Measurements from ENCODE around the gene GPC1. TPM values are rescaled to one million over a fixed set of nuclear protein-coding genes. Genes with fewer than 3 reads are reported as not detected.

GPC1 gene
- total RNA-seq, 1 donor from 2014 or later: 36.0 TPM

GRCh38 chr2:240441993-240442411 is 6.5 kb downstream of the GPC1 start:
- peak overlapping the region; percentile 58 for H3K27ac ChIP-seq (ENCODE audit: low read depth, low read length)
- peaks cover 5 to 7% (median 7%) of the 10 kb centered on the region in 3 donors for H3K27me3 ChIP-seq (ENCODE audit: control insufficient read depth in 3 of 3, insufficient read depth in 3 of 3, low read length in 3 of 3)
- H3K36me3 ChIP-seq (ENCODE audit: control insufficient read depth in 3 of 3, insufficient read depth in 3 of 3, low read length in 3 of 3): peaks cover 2 to 16% (median 7%) of the 10 kb centered on the region in 3 donors
- no peaks in the 10 kb centered on the region for H3K9me3 ChIP-seq (ENCODE audit: control insufficient read depth in 3 of 3, low read length in 3 of 3)
- peaks cover 67 to 92% (median 89%) of the 10 kb centered on the region in 3 donors for H3K4me1 ChIP-seq (ENCODE audit: control insufficient read depth in 3 of 3, insufficient read depth in 3 of 3, low read length in 3 of 3)
- peak overlapping the region; percentile 51 to 71 (median 53) for H3K9ac ChIP-seq (ENCODE audit: low read depth in 1 of 3, low read length in 3 of 3)
- H3K4me3 ChIP-seq (ENCODE audit: low read length in 3 of 3): no peak overlapping the region

- Histone ChIP-seq H3K9ac (ENCODE audit: low read depth in 1 of 3, low read length in 3 of 3) (peak overlapping the region; percentile 21 to 71 (median 53)), H3K4me1 (ENCODE audit: control insufficient read depth in 3 of 3, insufficient read depth in 3 of 3, low read length in 3 of 3) (peaks cover 63 to 92% (median 89%) of the 10 kb centered on the region in 3 donors), H3K27ac (ENCODE audit: low read depth, low read length) (peak overlapping the region; percentile 58), H3K4me3 (ENCODE audit: low read length in 3 of 3) (peak overlapping the region in 1 of 3 donors; percentile 1), H3K27me3 (ENCODE audit: control insufficient read depth in 3 of 3, insufficient read depth in 3 of 3, low read length in 3 of 3) (no peaks in the 10 kb centered on the region), H3K36me3 (ENCODE audit: control insufficient read depth in 3 of 3, insufficient read depth in 3 of 3, low read length in 3 of 3) (peaks cover 2 to 16% (median 7%) of the 10 kb centered on the region in 3 donors), H3K9me3 (ENCODE audit: control insufficient read depth in 3 of 3, low read length in 3 of 3) (no peaks in the 10 kb centered on the region)
These were observed 7.6 kb downstream of the GPC1 start for GRCh38 chr2:240442891-240443715.

- peak overlapping the region; percentile 21 to 71 (median 53) for H3K9ac ChIP-seq (ENCODE audit: low read depth in 1 of 3, low read length in 3 of 3)
- no peaks in the 10 kb centered on the region for H3K9me3 ChIP-seq (ENCODE audit: control insufficient read depth in 3 of 3, low read length in 3 of 3)
- H3K27me3 ChIP-seq (ENCODE audit: control insufficient read depth in 3 of 3, insufficient read depth in 3 of 3, low read length in 3 of 3): no peaks in the 10 kb centered on the region
- H3K36me3 ChIP-seq (ENCODE audit: control insufficient read depth in 3 of 3, insufficient read depth in 3 of 3, low read length in 3 of 3): peaks cover 2 to 16% (median 7%) of the 10 kb centered on the region in 3 donors
- H3K27ac ChIP-seq (ENCODE audit: low read depth, low read length): peak overlapping the region; percentile 25
- H3K4me3 ChIP-seq (ENCODE audit: low read length in 3 of 3): no peak overlapping the region
- peaks cover 55 to 92% (median 85%) of the 10 kb centered on the region in 3 donors for H3K4me1 ChIP-seq (ENCODE audit: control insufficient read depth in 3 of 3, insufficient read depth in 3 of 3, low read length in 3 of 3)
These were observed 8.4 kb downstream of the GPC1 start for GRCh38 chr2:240443891-240444301.

- Histone ChIP-seq H3K27ac (ENCODE audit: low read depth, low read length) (no peak overlapping the region), H3K36me3 (ENCODE audit: control insufficient read depth in 3 of 3, insufficient read depth in 3 of 3, low read length in 3 of 3) (peaks cover 2 to 16% (median 7%) of the 10 kb centered on the region in 3 donors), H3K4me3 (ENCODE audit: low read length in 3 of 3) (no peak overlapping the region), H3K9me3 (ENCODE audit: control insufficient read depth in 3 of 3, low read length in 3 of 3) (no peaks in the 10 kb centered on the region), H3K9ac (ENCODE audit: low read depth in 1 of 3, low read length in 3 of 3) (peak overlapping the region; percentile 10 to 71 (median 53)), H3K27me3 (ENCODE audit: control insufficient read depth in 3 of 3, insufficient read depth in 3 of 3, low read length in 3 of 3) (no peaks in the 10 kb centered on the region), H3K4me1 (ENCODE audit: control insufficient read depth in 3 of 3, insufficient read depth in 3 of 3, low read length in 3 of 3) (peaks cover 50 to 92% (median 82%) of the 10 kb centered on the region in 3 donors)
These were observed 9.0 kb downstream of the GPC1 start for GRCh38 chr2:240444464-240444863.

GRCh38 chr2:240445961-240446663 is 10.6 kb downstream of the GPC1 start:
- peaks cover 56 to 92% (median 85%) of the 10 kb centered on the region in 3 donors for H3K4me1 ChIP-seq (ENCODE audit: control insufficient read depth in 3 of 3, insufficient read depth in 3 of 3, low read length in 3 of 3)

GRCh38 chr2:240446664-240447175 is 11.3 kb downstream of the GPC1 start:
- no peak overlapping the region for H3K4me3 ChIP-seq (ENCODE audit: low read length in 3 of 3)
- no peak overlapping the region for H3K27ac ChIP-seq (ENCODE audit: low read depth, low read length)
- peaks cover 54 to 92% (median 85%) of the 10 kb centered on the region in 3 donors for H3K4me1 ChIP-seq (ENCODE audit: control insufficient read depth in 3 of 3, insufficient read depth in 3 of 3, low read length in 3 of 3)

More at GRCh38 chr2:240445961-240446663, 10.6 kb downstream of the GPC1 start:
- Histone ChIP-seq H3K27ac (ENCODE audit: low read depth, low read length) (no peak overlapping the region), H3K9ac (ENCODE audit: low read depth in 1 of 3, low read length in 3 of 3) (no peak overlapping the region), H3K4me3 (ENCODE audit: low read length in 3 of 3) (no peak overlapping the region), H3K36me3 (ENCODE audit: control insufficient read depth in 3 of 3, insufficient read depth in 3 of 3, low read length in 3 of 3) (peaks cover 2 to 16% (median 7%) of the 10 kb centered on the region in 3 donors), H3K9me3 (ENCODE audit: control insufficient read depth in 3 of 3, low read length in 3 of 3) (no peaks in the 10 kb centered on the region), H3K27me3 (ENCODE audit: control insufficient read depth in 3 of 3, insufficient read depth in 3 of 3, low read length in 3 of 3) (peaks cover 0 to under 1% (median 0%) of the 10 kb centered on the region in 3 donors)

GRCh38 chr2:240447331-240447730 is 11.9 kb downstream of the GPC1 start:
- Histone ChIP-seq H3K4me3 (ENCODE audit: low read length in 3 of 3) (no peak overlapping the region), H3K36me3 (ENCODE audit: control insufficient read depth in 3 of 3, insufficient read depth in 3 of 3, low read length in 3 of 3) (peaks cover 2 to 16% (median 7%) of the 10 kb centered on the region in 3 donors), H3K27me3 (ENCODE audit: control insufficient read depth in 3 of 3, insufficient read depth in 3 of 3, low read length in 3 of 3) (peaks cover 0 to 7% (median 0%) of the 10 kb centered on the region in 3 donors), H3K9me3 (ENCODE audit: control insufficient read depth in 3 of 3, low read length in 3 of 3) (no peaks in the 10 kb centered on the region), H3K27ac (ENCODE audit: low read depth, low read length) (no peak overlapping the region), H3K9ac (ENCODE audit: low read depth in 1 of 3, low read length in 3 of 3) (peak overlapping the region in 2 of 3 donors; percentile 23 to 33), H3K4me1 (ENCODE audit: control insufficient read depth in 3 of 3, insufficient read depth in 3 of 3, low read length in 3 of 3) (peaks cover 54 to 92% (median 85%) of the 10 kb centered on the region in 3 donors)

More at GRCh38 chr2:240446664-240447175, 11.3 kb downstream of the GPC1 start:
- Histone ChIP-seq H3K9me3 (ENCODE audit: control insufficient read depth in 3 of 3, low read length in 3 of 3) (no peaks in the 10 kb centered on the region), H3K27me3 (ENCODE audit: control insufficient read depth in 3 of 3, insufficient read depth in 3 of 3, low read length in 3 of 3) (peaks cover 0 to 6% (median 0%) of the 10 kb centered on the region in 3 donors), H3K36me3 (ENCODE audit: control insufficient read depth in 3 of 3, insufficient read depth in 3 of 3, low read length in 3 of 3) (peaks cover 2 to 16% (median 7%) of the 10 kb centered on the region in 3 donors), H3K9ac (ENCODE audit: low read depth in 1 of 3, low read length in 3 of 3) (no peak overlapping the region)

GRCh38 chr2:240447934-240448333 is 12.5 kb downstream of the GPC1 start:
- Histone ChIP-seq H3K27me3 (ENCODE audit: control insufficient read depth in 3 of 3, insufficient read depth in 3 of 3, low read length in 3 of 3) (peaks cover 0 to 7% (median 0%) of the 10 kb centered on the region in 3 donors), H3K4me3 (ENCODE audit: low read length in 3 of 3) (peak overlapping the region in 1 of 3 donors; percentile 22), H3K9me3 (ENCODE audit: control insufficient read depth in 3 of 3, low read length in 3 of 3) (no peaks in the 10 kb centered on the region), H3K27ac (ENCODE audit: low read depth, low read length) (no peak overlapping the region), H3K9ac (ENCODE audit: low read depth in 1 of 3, low read length in 3 of 3) (peak overlapping the region; percentile 6 to 43 (median 33)), H3K4me1 (ENCODE audit: control insufficient read depth in 3 of 3, insufficient read depth in 3 of 3, low read length in 3 of 3) (peaks cover 47 to 86% (median 79%) of the 10 kb centered on the region in 3 donors), H3K36me3 (ENCODE audit: control insufficient read depth in 3 of 3, insufficient read depth in 3 of 3, low read length in 3 of 3) (peaks cover 2 to 16% (median 7%) of the 10 kb centered on the region in 3 donors)

GRCh38 chr2:240448387-240449274 is 13.2 kb downstream of the GPC1 start:
- peak overlapping the region in 2 of 3 donors; percentile 6 to 43 for H3K9ac ChIP-seq (ENCODE audit: low read depth in 1 of 3, low read length in 3 of 3)
- peaks cover 2 to 16% (median 7%) of the 10 kb centered on the region in 3 donors for H3K36me3 ChIP-seq (ENCODE audit: control insufficient read depth in 3 of 3, insufficient read depth in 3 of 3, low read length in 3 of 3)
- no peak overlapping the region for H3K4me3 ChIP-seq (ENCODE audit: low read length in 3 of 3)
- H3K4me1 ChIP-seq (ENCODE audit: control insufficient read depth in 3 of 3, insufficient read depth in 3 of 3, low read length in 3 of 3): peaks cover 40 to 79% (median 72%) of the 10 kb centered on the region in 3 donors
- peaks cover 0 to 7% (median 0%) of the 10 kb centered on the region in 3 donors for H3K27me3 ChIP-seq (ENCODE audit: control insufficient read depth in 3 of 3, insufficient read depth in 3 of 3, low read length in 3 of 3)
- no peak overlapping the region for H3K27ac ChIP-seq (ENCODE audit: low read depth, low read length)
- H3K9me3 ChIP-seq (ENCODE audit: control insufficient read depth in 3 of 3, low read length in 3 of 3): no peaks in the 10 kb centered on the region

All from skeletal muscle tissue (tissue), 4 donors.